Right atrium auricular region (tissue), 2 donors: ENCODE measurements around the gene ATG12. TPM values are rescaled to one million over a fixed set of nuclear protein-coding genes. Genes with fewer than 3 reads are reported as not detected.

Experiments used
- DNase-seq: peaks from one replicate; pipeline ENCODE4 v3.0.0-alpha.2; 2019; ENCODE audit warnings: low spot score
- H3K27ac ChIP-seq, 2 donors: fragments of 200-600 bp; sonication (generic); 1 replicate in 1 of 2; 2 replicates in 1 of 2; pipeline ENCODE4 v1.5.1; 2016 to 2019
- H3K27me3 ChIP-seq, 2 donors: fragments of 200-600 bp; sonication (generic); one replicate each; pipeline versions ENCODE4 v1.5.1 to v1.6.0; 2017 to 2019
- H3K36me3 ChIP-seq: fragments of 200-600 bp; sonication (generic); one replicate; pipeline ENCODE4 v1.5.1; 2016
- H3K4me1 ChIP-seq, 2 donors: fragments of 200-600 bp; sonication (generic); one replicate each; pipeline versions ENCODE4 v1.5.1 to v1.6.0; 2017 to 2019
- H3K4me3 ChIP-seq, 2 donors: fragments of 200-600 bp; sonication (generic); 1 replicate in 1 of 2; 2 replicates in 1 of 2; pipeline ENCODE4 v1.5.1; 2017 to 2019; ENCODE audit warnings: mild to moderate bottlenecking in 1 of 2, moderate library complexity in 1 of 2
- H3K9me3 ChIP-seq, 2 donors: fragments of 200-600 bp; sonication (generic); one replicate each; pipeline ENCODE4 v1.5.1; 2019
- total RNA-seq, 2 donors: library from RNA; depleted of rRNA; stranded (reverse); fragments of >200 nt; gene quantifications; one replicate each; pipeline ENCODE4 v1.1.0, GENCODE V29; 2016
- TF ChIP-seq, protein P1 (sequence below), 2 donors: fragments of 200-600 bp; sonication (generic); IDR thresholded peaks; one replicate each; pipeline ENCODE4 v1.5.1; 2019; ENCODE audit warnings: antibody characterized with exemption in 2 of 2

Gene ATG12
- total RNA-seq, 2 donors from 2014 or later, result 15.7 to 19.4 TPM

DNA sequence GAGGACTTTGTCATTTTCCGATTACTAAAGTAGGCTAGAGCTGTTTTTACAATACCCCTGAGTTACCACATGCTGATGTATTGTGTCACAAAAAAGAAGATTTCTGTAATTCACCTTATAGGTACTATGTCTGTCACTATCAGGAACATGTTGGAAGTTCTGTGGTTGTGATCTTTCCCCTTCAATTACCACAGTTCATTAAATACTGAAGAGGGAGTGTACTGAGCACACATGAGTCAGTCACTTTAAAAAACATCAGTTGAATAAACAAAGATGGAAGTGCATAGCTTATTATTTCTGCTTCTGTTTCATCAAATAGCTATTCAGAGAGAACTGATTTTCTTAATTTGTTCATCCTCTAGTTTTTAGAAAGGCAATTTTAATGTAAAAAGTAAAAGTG, 32.0 kb upstream of the ATG12 start:
- no peaks in the 10 kb centered on the region for H3K4me1 ChIP-seq
- TF ChIP-seq, protein P1, sequence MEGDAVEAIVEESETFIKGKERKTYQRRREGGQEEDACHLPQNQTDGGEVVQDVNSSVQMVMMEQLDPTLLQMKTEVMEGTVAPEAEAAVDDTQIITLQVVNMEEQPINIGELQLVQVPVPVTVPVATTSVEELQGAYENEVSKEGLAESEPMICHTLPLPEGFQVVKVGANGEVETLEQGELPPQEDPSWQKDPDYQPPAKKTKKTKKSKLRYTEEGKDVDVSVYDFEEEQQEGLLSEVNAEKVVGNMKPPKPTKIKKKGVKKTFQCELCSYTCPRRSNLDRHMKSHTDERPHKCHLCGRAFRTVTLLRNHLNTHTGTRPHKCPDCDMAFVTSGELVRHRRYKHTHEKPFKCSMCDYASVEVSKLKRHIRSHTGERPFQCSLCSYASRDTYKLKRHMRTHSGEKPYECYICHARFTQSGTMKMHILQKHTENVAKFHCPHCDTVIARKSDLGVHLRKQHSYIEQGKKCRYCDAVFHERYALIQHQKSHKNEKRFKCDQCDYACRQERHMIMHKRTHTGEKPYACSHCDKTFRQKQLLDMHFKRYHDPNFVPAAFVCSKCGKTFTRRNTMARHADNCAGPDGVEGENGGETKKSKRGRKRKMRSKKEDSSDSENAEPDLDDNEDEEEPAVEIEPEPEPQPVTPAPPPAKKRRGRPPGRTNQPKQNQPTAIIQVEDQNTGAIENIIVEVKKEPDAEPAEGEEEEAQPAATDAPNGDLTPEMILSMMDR (IDR thresholded peaks at IDR 0.05), result no peak
- H3K9me3 ChIP-seq, result no peaks in the 10 kb centered on the region
- DNase-seq, result no peak
- no peak overlapping the region for H3K4me3 ChIP-seq
- H3K27me3 ChIP-seq, result no peaks in the 10 kb centered on the region
- H3K36me3 ChIP-seq, result peaks cover 28% of the 10 kb centered on the region
- no peak overlapping the region for H3K27ac ChIP-seq

DNA sequence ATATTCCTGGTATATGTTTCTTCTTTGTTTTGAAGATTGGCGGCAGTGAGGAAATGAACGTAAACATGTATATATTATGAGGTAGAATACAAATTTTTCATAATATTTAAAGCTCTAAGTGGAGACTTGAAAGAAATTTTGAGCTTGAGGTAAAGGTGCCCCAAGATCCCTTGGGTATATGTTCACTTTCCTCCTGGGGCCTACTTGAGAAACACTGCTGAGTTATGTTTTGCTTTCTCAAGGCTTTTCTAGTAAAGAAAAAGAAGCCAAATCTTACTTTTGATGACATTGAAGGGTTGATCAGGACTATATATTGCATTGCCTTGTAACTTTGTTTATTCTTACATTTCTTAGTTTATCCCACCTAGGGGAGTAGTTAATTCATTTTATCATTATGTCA, 31.1 kb upstream of the ATG12 start:
- peaks cover 28% of the 10 kb centered on the region for H3K36me3 ChIP-seq
- H3K27me3 ChIP-seq, result no peaks in the 10 kb centered on the region
- H3K9me3 ChIP-seq, result no peaks in the 10 kb centered on the region
- TF ChIP-seq, protein P1 (IDR thresholded peaks at IDR 0.05), result no peak
- no peak overlapping the region for H3K27ac ChIP-seq
- DNase-seq, result no peak
- H3K4me1 ChIP-seq, result no peaks in the 10 kb centered on the region
- H3K4me3 ChIP-seq, result no peak overlapping the region

- TF ChIP-seq, protein P1 (IDR thresholded peaks at IDR 0.05), result no peak
- Histone ChIP-seq H3K9me3 (no peaks in the 10 kb centered on the region), H3K27ac (no peak overlapping the region)
Measured at GRCh38 chr5:115869256-115869795, 28.0 kb upstream of the ATG12 start.

GRCh38 chr5:115859378-115859777, 18.0 kb upstream of the ATG12 start:
- Histone ChIP-seq H3K4me3 (no peak overlapping the region), H3K36me3 (no peaks in the 10 kb centered on the region), H3K27me3 (no peaks in the 10 kb centered on the region), H3K4me1 (peaks cover 0 to 27% of the 10 kb centered on the region in 2 donors), H3K9me3 (peaks cover 0 to 7% of the 10 kb centered on the region in 2 donors), H3K27ac (no peak overlapping the region)
- TF ChIP-seq, protein P1 (IDR thresholded peaks at IDR 0.05), result no peak
- DNase-seq, result no peak

More at GRCh38 chr5:115869256-115869795, 28.0 kb upstream of the ATG12 start:
- DNase-seq, result no peak
- H3K36me3 ChIP-seq, result peaks cover 28% of the 10 kb centered on the region
- H3K27me3 ChIP-seq, result no peaks in the 10 kb centered on the region
- H3K4me1 ChIP-seq, result no peaks in the 10 kb centered on the region
- no peak overlapping the region for H3K4me3 ChIP-seq

GRCh38 chr5:115858396-115858795, 17.0 kb upstream of the ATG12 start:
- TF ChIP-seq, protein P1 (IDR thresholded peaks at IDR 0.05), result no peak
- Histone ChIP-seq H3K36me3 (no peaks in the 10 kb centered on the region), H3K27me3 (no peaks in the 10 kb centered on the region), H3K27ac (no peak overlapping the region), H3K9me3 (peaks cover 0 to 10% of the 10 kb centered on the region in 2 donors), H3K4me1 (peaks cover 0 to 27% of the 10 kb centered on the region in 2 donors), H3K4me3 (no peak overlapping the region)
- no peak for DNase-seq
